K562 (cell line): ENCODE measurements around the gene SFRP5. TPM values are rescaled to one million over a fixed set of nuclear protein-coding genes. Genes with fewer than 3 reads are reported as not detected.

ENCODE experiments used
- ATAC-seq: fragments of 200-7000 bp; cut with Tn5 transposase; 3 replicates; pipeline ENCODE4 v1.9.1; 2020; ENCODE audit warnings: moderate library complexity
- BruUV-seq: library from RNA; stranded (reverse); fragments of 400-500 nt; replicated peaks from 2 replicates; lab custom pipeline; 2021; lab: Mats Ljungman, UMichigan
- CTCF ChIA-PET: fragments of 300-600 bp; formaldehyde crosslinking; extraction: SDS; loops from one replicate; lab custom pipeline; 2021; ENCODE audit warnings: low intra/inter-chr PET ratio; lab: Yijun Ruan, JAX
- POLR2A ChIA-PET: fragments of 300-600, 350-650 bp; sonication (Branson Sonifier 250); formaldehyde crosslinking; extraction: SDS; loops from one replicate; lab custom pipeline; 2021; ENCODE audit warnings: antibody characterized with exemption, inconsistent platforms; lab: Yijun Ruan, JAX
- DNase-seq, 4 experiments: peaks; one replicate each; pipeline versions ENCODE4 v3.0.0 to v3.0.0-alpha.2; 2011 to 2018; ENCODE audit warnings: low spot score in 3 of 4, mixed read lengths in 3 of 4; ENCODE audit errors: extremely low read depth in 1 of 4
- FAIRE-seq: peaks from 2 replicates; lab custom pipeline; 2011; peaks lifted over from hg19 to GRCh38; lab: Jason Lieb, UNC
- H2AFZ ChIP-seq: 2 replicates; pipeline ENCODE4 v1.6.0; 2011; ENCODE audit warnings: low read depth, low read length, control low read depth, inconsistent platforms
- H3K27ac ChIP-seq: fragments of 200-600 bp; 3 replicates; pipeline ENCODE4 v1.8.0; 2011; ENCODE audit warnings: low read depth, mild to moderate bottlenecking, control low read depth, inconsistent platforms, low read length, moderate library complexity, mixed read lengths; ENCODE audit errors: extremely low read depth
- H3K27me3 ChIP-seq, 2 experiments: fragments of 300-600 bp in 1 of 2; 2 replicates in 1 of 2; 3 replicates in 1 of 2; pipeline versions ENCODE4 v1.6.0 to v1.8.0; 2011; ENCODE audit warnings: inconsistent platforms in 2 of 2, low read length in 2 of 2, mild to moderate bottlenecking in 1 of 2, mixed read lengths in 1 of 2, moderate library complexity in 1 of 2; ENCODE audit not compliant: control insufficient read depth in 2 of 2, insufficient read depth in 2 of 2
- H3K36me3 ChIP-seq: fragments of 300-600 bp; 3 replicates; pipeline ENCODE4 v1.8.0; 2011; ENCODE audit warnings: mild to moderate bottlenecking, low read length, inconsistent platforms; ENCODE audit not compliant: control insufficient read depth, insufficient read depth
- H3K4me1 ChIP-seq, 2 experiments: fragments of 200-600 bp in 1 of 2; replicated peaks in 1 of 2; 2 replicates in 1 of 2; 3 replicates in 1 of 2; pipeline versions ENCODE4 v1.5.1 to v1.8.0; 2011; ENCODE audit warnings: inconsistent platforms in 2 of 2, low read length in 2 of 2, mild to moderate bottlenecking in 1 of 2, mixed read lengths in 1 of 2, moderate library complexity in 1 of 2; ENCODE audit not compliant: control insufficient read depth in 2 of 2, insufficient read depth in 2 of 2
- H3K4me2 ChIP-seq: 2 replicates; pipeline ENCODE4 v1.6.1; 2011; ENCODE audit warnings: low read length, control low read depth, inconsistent platforms, mixed read lengths; ENCODE audit not compliant: insufficient read depth
- H3K4me3 ChIP-seq: fragments of 200-600 bp; sonication (generic), shearing (Covaris generic); 2 replicates; pipeline ENCODE4 v1.5.1; 2016; ENCODE audit warnings: control low read depth, inconsistent platforms
- H3K79me2 ChIP-seq: fragments of 200-600 bp; 3 replicates; pipeline ENCODE4 v1.8.0; 2011; ENCODE audit warnings: low read length, inconsistent platforms; ENCODE audit not compliant: control insufficient read depth, insufficient read depth
- H3K9ac ChIP-seq, 2 experiments: 2 replicates each; pipeline versions ENCODE4 v1.6.0 to v1.6.1; 2011; ENCODE audit warnings: low read depth in 2 of 2, low read length in 2 of 2, control low read depth in 1 of 2, inconsistent platforms in 1 of 2, mild to moderate bottlenecking in 1 of 2, mixed read lengths in 1 of 2; ENCODE audit not compliant: insufficient read depth in 1 of 2
- H3K9me1 ChIP-seq: one replicate; pipeline ENCODE4 v1.6.0; 2011; ENCODE audit warnings: inconsistent platforms, mild to moderate bottlenecking, low read length, moderate library complexity; ENCODE audit not compliant: control insufficient read depth, insufficient read depth
- H3K9me3 ChIP-seq: replicated peaks from 2 replicates; pipeline ENCODE4 v1.5.1; 2011; ENCODE audit warnings: low read depth, low read length, inconsistent platforms; ENCODE audit not compliant: control insufficient read depth, insufficient read depth
- H4K20me1 ChIP-seq: replicated peaks from 2 replicates; pipeline ENCODE4 v1.6.1; 2011; ENCODE audit warnings: low read length, inconsistent platforms, mixed read lengths; ENCODE audit not compliant: control insufficient read depth, insufficient read depth
- CBFA2T3 ChIP-seq: fragments of 450-650 bp; IDR thresholded peaks from 2 replicates; pipeline ENCODE4 v1.6.1; 2017
- CTCF ChIP-seq, 3 experiments: IDR thresholded peaks in 2 of 3; conservative IDR thresholded peaks in 1 of 3; 2 replicates each; pipeline ENCODE4 v1.5.1; 2011 to 2012; ENCODE audit warnings: low read length in 3 of 3, mild to moderate bottlenecking in 3 of 3, control low read depth in 2 of 3, improper control_type of control experiment in 1 of 3, inconsistent platforms in 1 of 3, low read depth in 1 of 3, mixed read lengths in 1 of 3, moderate library complexity in 1 of 3; ENCODE audit not compliant: insufficient read depth in 2 of 3
- MEIS2 ChIP-seq: fragments of 450-650 bp; IDR thresholded peaks from 2 replicates; pipeline ENCODE4 v1.6.1; 2014; ENCODE audit warnings: mild to moderate bottlenecking; ENCODE audit not compliant: partially characterized antibody
- ZNF239 ChIP-seq: fragments of 250-450 bp; sonication (Bioruptor Pico); IDR thresholded peaks from 2 replicates; pipeline ENCODE4 v1.4.0; 2020; ENCODE audit warnings: mild to moderate bottlenecking
- WGBS: fragments of 100-300 bp; shearing (Covaris generic); methylation state at CpG from one replicate; pipeline ENCODE4 v1.1.6; 2016; ENCODE audit warnings: low coverage, mixed read lengths; ENCODE audit not compliant: insufficient coverage; ENCODE audit errors: missing lambda C conversion rate; 5-methylcytosine and 5-hydroxymethylcytosine counted together
- in situ Hi-C: fragments of 300-500 bp; cut with MboI; formaldehyde crosslinking; loops from 4 replicates; pipeline ENCODE4 v1.15.0; 2018; ENCODE audit warnings: inconsistent platforms, mixed read lengths
- intact Hi-C: fragments of 100-400 bp; cut with micrococcal nuclease; formaldehyde crosslinking; loops from 2 replicates; pipeline ENCODE4 v1.14.2; 2022
- polyA plus RNA-seq, 8 experiments: library from polyadenylated mRNA; depleted of rRNA in 4 of 8; stranded (reverse) in 5 of 8; unstranded in 3 of 8; fragments of >200 nt; fragmentation: Nextera tagmentation in 2 of 8; fragmentation: Illumina TruSeq in 1 of 8; extraction: Ambion mirVana in 2 of 8; extraction: Trizol in 1 of 8; gene quantifications; 2 replicates each; pipeline versions ENCODE4 v1.2.1 to v1.2.3, GENCODE V29; 2011 to 2014; ENCODE audit warnings: inconsistent platforms in 1 of 8, missing spikeins in 1 of 8
- total RNA-seq, 7 experiments: library from RNA; depleted of rRNA in 6 of 7; stranded (reverse); fragments of >200 nt in 6 of 7; fragmentation: Illumina TruSeq in 2 of 7; extraction: Trizol in 2 of 7; gene quantifications; 2 replicates each; pipeline versions ENCODE4 v1.2.1 to v1.2.3, GENCODE V29; 2011 to 2021; ENCODE audit warnings: low replicate concordance in 1 of 7
- TF ChIP-seq, protein P1 (sequence below): fragments of 450-650 bp; IDR thresholded peaks from 2 replicates; pipeline ENCODE4 v1.6.1; 2016; ENCODE audit warnings: mild to moderate bottlenecking
- TF ChIP-seq, protein P2 (sequence below), 2 experiments: IDR thresholded peaks in 1 of 2; conservative IDR thresholded peaks in 1 of 2; 2 replicates each; pipeline ENCODE4 v1.6.1; 2016; ENCODE audit warnings: low read depth in 2 of 2, mild to moderate bottlenecking in 1 of 2, missing compliant biosample characterization in 1 of 2, missing genetic modification characterization in 1 of 2, moderate library complexity in 1 of 2

Gene SFRP5
- total and polyA plus RNA-seq, 9 of the 15 experiments (the other 6 are each of a cell fraction or from before 2014, with no cell fraction given), result 0.07 to 0.29 (median 0.13) TPM; not detected in 3

DNA sequence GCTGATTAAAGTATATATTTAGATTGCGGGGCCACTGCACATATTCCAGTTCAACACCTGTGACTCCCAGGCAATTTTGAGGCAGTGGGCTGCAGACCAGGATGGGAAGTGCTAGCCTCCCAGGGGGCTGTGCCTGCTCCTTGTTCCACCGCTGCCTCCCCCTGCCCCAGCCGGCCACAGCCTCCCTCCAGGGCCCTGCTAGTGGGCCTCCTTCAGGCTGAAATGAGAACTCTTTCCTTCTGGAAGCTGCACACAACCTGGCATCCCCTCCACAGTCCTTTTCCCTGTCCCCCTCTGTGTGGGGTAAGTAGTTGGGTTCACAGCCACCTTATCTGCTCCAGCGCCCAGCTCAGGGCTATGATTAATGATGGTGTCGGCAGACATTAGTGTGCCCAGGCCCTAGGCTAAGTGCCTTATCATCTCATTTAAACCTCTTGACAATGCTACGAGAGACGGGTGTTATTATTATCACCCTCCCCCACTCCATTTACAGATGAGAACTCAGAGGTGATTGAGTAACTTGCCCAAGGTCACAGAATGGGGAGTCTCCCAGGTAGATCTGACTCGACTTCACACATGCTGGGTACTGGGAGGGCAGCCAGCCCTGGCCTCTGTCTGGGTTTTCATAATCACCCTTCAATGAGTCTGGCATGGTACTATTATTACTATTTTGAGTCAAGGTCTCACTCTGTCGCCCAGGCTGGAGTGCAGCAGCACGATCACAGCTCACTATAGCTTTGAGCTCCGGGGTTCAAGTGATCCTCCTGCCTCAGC, 10.8 kb upstream of the SFRP5 start:
- Histone ChIP-seq H3K9ac (peak overlapping the region in 1 of 2 experiments; percentile 71; a peak in 1 of 4 replicates), H2AFZ (no peak overlapping the region), H3K4me1 (peaks cover 3 to 30% of the 10 kb centered on the region in 2 experiments; a peak in 4 of 5 replicates), H3K9me1 (no peaks in the 10 kb centered on the region), H3K27ac (no peak overlapping the region), H3K4me2 (no peak overlapping the region), H3K4me3 (no peak overlapping the region), H3K36me3 (no peaks in the 10 kb centered on the region), H3K27me3 (no peaks in the 10 kb centered on the region), H3K79me2 (no peaks in the 10 kb centered on the region), H3K9me3 (no peaks in the 10 kb centered on the region), H4K20me1 (no peaks in the 10 kb centered on the region)
- FAIRE-seq (peak; percentile 57), DNase-seq (peak in 1 of 4 experiments; percentile 19), ATAC-seq (peak; percentile 53)
- WGBS, result 18% methylated on average over 10 of the region's 11 CpGs
- ChIA-PET POLR2A (no interaction called here), CTCF (no interaction called here)
- intact Hi-C loops (no loop called here), in situ Hi-C loops (no loop called here)
- 0 out of 2 replicates have a peak, but pooled peaks have one; percentile 13 for TF ChIP-seq CBFA2T3
- no peak for TF ChIP-seq ZNF239 (CRISPR knock-in tag)
- peak; percentile 68 for TF ChIP-seq MEIS2
- TF ChIP-seq, protein P1, sequence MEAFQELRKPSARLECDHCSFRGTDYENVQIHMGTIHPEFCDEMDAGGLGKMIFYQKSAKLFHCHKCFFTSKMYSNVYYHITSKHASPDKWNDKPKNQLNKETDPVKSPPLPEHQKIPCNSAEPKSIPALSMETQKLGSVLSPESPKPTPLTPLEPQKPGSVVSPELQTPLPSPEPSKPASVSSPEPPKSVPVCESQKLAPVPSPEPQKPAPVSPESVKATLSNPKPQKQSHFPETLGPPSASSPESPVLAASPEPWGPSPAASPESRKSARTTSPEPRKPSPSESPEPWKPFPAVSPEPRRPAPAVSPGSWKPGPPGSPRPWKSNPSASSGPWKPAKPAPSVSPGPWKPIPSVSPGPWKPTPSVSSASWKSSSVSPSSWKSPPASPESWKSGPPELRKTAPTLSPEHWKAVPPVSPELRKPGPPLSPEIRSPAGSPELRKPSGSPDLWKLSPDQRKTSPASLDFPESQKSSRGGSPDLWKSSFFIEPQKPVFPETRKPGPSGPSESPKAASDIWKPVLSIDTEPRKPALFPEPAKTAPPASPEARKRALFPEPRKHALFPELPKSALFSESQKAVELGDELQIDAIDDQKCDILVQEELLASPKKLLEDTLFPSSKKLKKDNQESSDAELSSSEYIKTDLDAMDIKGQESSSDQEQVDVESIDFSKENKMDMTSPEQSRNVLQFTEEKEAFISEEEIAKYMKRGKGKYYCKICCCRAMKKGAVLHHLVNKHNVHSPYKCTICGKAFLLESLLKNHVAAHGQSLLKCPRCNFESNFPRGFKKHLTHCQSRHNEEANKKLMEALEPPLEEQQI, result no peak
- TF ChIP-seq, protein P2, sequence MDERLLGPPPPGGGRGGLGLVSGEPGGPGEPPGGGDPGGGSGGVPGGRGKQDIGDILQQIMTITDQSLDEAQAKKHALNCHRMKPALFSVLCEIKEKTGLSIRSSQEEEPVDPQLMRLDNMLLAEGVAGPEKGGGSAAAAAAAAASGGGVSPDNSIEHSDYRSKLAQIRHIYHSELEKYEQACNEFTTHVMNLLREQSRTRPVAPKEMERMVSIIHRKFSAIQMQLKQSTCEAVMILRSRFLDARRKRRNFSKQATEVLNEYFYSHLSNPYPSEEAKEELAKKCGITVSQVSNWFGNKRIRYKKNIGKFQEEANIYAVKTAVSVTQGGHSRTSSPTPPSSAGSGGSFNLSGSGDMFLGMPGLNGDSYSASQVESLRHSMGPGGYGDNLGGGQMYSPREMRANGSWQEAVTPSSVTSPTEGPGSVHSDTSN (CRISPR knock-in tag; IDR thresholded peaks at IDR 0.05; ENCODE audit: low read depth), result no peak
- TF ChIP-seq, protein P2 (tag; conservative IDR thresholded peaks at IDR 0.05; ENCODE audit: low read depth), result peak; percentile 56
- peak in 2 of 3 experiments; percentile 13; a peak in 1 of 6 replicates for TF ChIP-seq CTCF (IDR thresholded peaks at IDR 0.05 in 2 of 3, conservative IDR thresholded peaks at IDR 0.05 in 1 of 3; ENCODE audit: insufficient read depth in 2 of 3, low read depth in 1 of 3, low read length in 3 of 3)
- no TSS peak for BruUV-seq
